Measurements from ENCODE around the gene RNF11.
A peak's percentile ranks its signal among the peaks of the same experiment; 100 is the strongest.

RNF11 gene

GRCh38 chr1:51308636-51309035, 72.6 kb downstream of the RNF11 start:
- H3K27ac ChIP-seq, result no peak overlapping the region
- no peak for TF ChIP-seq CTCF (conservative IDR thresholded peaks at IDR 0.05)

GRCh38 chr1:51309291-51309690, 73.2 kb downstream of the RNF11 start:
- no peak overlapping the region for H3K27ac ChIP-seq
- no peak for TF ChIP-seq CTCF (conservative IDR thresholded peaks at IDR 0.05)

- no peak for TF ChIP-seq CTCF (conservative IDR thresholded peaks at IDR 0.05)
- no peak overlapping the region for H3K27ac ChIP-seq
Measured at GRCh38 chr1:51310871-51311613, 75.0 kb downstream of the RNF11 start.

GRCh38 chr1:51311826-51312225, 75.8 kb downstream of the RNF11 start:
- no peak overlapping the region for H3K27ac ChIP-seq
- no peak for TF ChIP-seq CTCF (conservative IDR thresholded peaks at IDR 0.05)

GRCh38 chr1:51312718-51313117, 76.6 kb downstream of the RNF11 start:
- TF ChIP-seq CTCF (conservative IDR thresholded peaks at IDR 0.05), result no peak

GRCh38 chr1:51313268-51313852, 77.3 kb downstream of the RNF11 start:
- peak; percentile 36; the same call in 1 of the 2 replicates for TF ChIP-seq CTCF (conservative IDR thresholded peaks at IDR 0.05)
- H3K27ac ChIP-seq, result peak overlapping the region; percentile 88

More at GRCh38 chr1:51312718-51313117, 76.6 kb downstream of the RNF11 start:
- H3K27ac ChIP-seq, result peak overlapping the region; percentile 88

- no peak for TF ChIP-seq CTCF (conservative IDR thresholded peaks at IDR 0.05)
Measured at GRCh38 chr1:51313961-51314777, 78.1 kb downstream of the RNF11 start.

More at GRCh38 chr1:51313961-51314777, 78.1 kb downstream of the RNF11 start:
- peak overlapping the region; percentile 88 for H3K27ac ChIP-seq
